Peyer's patch (tissue), 4 donors: ENCODE results near the gene PCBP2.

ENCODE experiments used
- POLR2A ChIP-seq, 2 donors: fragments of 450-650 bp; IDR thresholded peaks; one replicate each; pipeline ENCODE4 v1.5.1; 2017; ENCODE audit warnings: antibody characterized with exemption in 2 of 2, mild to moderate bottlenecking in 2 of 2, moderate library complexity in 2 of 2
- TF ChIP-seq, protein P1 (sequence below), 6 experiments: fragments of 450-650 bp in 4 of 6; fragments of 200-600 bp in 2 of 6; sonication (generic) in 1 of 6; IDR thresholded peaks; one replicate each; pipeline ENCODE4 v1.5.1; 2017 to 2019; ENCODE audit warnings: antibody characterized with exemption in 6 of 6, mild to moderate bottlenecking in 3 of 6, moderate library complexity in 1 of 6

GRCh38 chr12:53497461-53497860, 45.6 kb downstream of the PCBP2 start:
- TF ChIP-seq, protein P1, sequence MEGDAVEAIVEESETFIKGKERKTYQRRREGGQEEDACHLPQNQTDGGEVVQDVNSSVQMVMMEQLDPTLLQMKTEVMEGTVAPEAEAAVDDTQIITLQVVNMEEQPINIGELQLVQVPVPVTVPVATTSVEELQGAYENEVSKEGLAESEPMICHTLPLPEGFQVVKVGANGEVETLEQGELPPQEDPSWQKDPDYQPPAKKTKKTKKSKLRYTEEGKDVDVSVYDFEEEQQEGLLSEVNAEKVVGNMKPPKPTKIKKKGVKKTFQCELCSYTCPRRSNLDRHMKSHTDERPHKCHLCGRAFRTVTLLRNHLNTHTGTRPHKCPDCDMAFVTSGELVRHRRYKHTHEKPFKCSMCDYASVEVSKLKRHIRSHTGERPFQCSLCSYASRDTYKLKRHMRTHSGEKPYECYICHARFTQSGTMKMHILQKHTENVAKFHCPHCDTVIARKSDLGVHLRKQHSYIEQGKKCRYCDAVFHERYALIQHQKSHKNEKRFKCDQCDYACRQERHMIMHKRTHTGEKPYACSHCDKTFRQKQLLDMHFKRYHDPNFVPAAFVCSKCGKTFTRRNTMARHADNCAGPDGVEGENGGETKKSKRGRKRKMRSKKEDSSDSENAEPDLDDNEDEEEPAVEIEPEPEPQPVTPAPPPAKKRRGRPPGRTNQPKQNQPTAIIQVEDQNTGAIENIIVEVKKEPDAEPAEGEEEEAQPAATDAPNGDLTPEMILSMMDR (IDR thresholded peaks at IDR 0.05) = no peak
- TF ChIP-seq POLR2A (IDR thresholded peaks at IDR 0.05) = no peak
